Sciatic nerve (tissue), 2 donors: Measurements from ENCODE around the gene RNF144A. TPM values are rescaled to one million over a fixed set of nuclear protein-coding genes. Genes with fewer than 3 reads are reported as not detected.
A peak's percentile ranks its signal among the peaks of the same experiment; 100 is the strongest.

Experiments
- ATAC-seq: fragments of 200-7000 bp; cut with Tn5 transposase; one replicate; pipeline ENCODE4 v1.9.1; 2020; ENCODE audit warnings: mild to moderate bottlenecking, moderate library complexity
- DNase-seq: peaks from one replicate; pipeline ENCODE4 v3.0.0-alpha.2; 2020; ENCODE audit warnings: low spot score
- intact Hi-C: fragments of 100-400 bp; cut with DNase I; formaldehyde crosslinking; loops from one replicate; pipeline ENCODE4 v1.14.2; 2022
- total RNA-seq: library from RNA; stranded (reverse); fragmentation: NEBNext Ultra II Directional; extraction: Animal tissue kit (Norgen Biotek cat#: 25700); gene quantifications from one replicate; pipeline ENCODE4 v1.2.1, GENCODE V29; 2021
- donor health status: DM: no; HTN: no; CAD: no.
- donor health status: DM: no; HTN: no; CAD: no.

The RNF144A gene
- total RNA-seq, 1 donor from 2014 or later: 42.5 TPM

DNA sequence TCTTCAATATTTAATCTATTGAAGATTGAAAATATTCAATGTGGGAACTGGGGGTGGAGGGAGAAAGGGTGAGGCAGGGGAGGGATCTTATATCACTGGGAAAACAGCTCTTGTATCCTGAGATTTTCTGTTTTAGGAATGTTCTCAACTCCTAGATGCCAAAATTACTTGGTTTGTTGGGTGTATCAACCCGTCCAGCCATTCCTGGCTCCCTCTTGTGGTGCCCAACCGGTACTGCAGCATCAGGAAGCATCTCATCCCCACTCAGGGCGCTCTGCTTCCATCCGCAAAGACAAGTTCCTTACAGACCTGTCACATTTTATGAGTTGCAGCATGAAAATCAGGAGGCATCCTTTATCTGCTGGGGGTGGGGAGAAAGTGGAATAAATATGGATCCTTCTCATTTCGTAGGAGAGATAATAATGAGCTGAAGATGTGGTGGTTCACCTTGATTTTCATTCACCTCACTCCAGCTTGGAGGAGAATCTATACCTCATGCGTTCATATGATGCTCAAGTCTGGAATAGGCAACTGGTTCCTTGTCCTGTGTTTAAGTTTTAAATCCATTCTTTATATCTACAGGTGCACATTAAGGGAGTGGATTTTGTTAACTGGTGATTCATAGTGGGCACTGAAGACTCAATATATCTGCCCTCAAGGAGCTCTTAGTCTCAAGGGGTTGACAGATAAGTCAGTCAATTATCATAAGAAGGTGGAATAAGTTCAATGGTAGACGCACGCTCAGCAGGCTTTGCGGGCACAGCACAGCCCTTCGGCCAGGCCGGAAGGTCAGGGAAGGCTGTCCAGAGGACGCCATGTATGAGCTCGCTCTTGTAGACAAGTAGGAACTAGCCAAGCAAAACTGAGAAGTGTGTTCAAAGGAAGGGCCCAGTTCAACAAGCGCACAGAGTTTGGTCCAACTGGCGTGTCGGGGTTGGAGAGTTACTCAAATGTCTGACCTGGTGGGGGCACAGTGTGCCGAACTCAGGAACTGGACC is 127.3 kb downstream of the RNF144A start:
- DNase-seq (peak; percentile 83), ATAC-seq (peak; percentile 89)
- intact Hi-C loops: no loop called here

DNA sequence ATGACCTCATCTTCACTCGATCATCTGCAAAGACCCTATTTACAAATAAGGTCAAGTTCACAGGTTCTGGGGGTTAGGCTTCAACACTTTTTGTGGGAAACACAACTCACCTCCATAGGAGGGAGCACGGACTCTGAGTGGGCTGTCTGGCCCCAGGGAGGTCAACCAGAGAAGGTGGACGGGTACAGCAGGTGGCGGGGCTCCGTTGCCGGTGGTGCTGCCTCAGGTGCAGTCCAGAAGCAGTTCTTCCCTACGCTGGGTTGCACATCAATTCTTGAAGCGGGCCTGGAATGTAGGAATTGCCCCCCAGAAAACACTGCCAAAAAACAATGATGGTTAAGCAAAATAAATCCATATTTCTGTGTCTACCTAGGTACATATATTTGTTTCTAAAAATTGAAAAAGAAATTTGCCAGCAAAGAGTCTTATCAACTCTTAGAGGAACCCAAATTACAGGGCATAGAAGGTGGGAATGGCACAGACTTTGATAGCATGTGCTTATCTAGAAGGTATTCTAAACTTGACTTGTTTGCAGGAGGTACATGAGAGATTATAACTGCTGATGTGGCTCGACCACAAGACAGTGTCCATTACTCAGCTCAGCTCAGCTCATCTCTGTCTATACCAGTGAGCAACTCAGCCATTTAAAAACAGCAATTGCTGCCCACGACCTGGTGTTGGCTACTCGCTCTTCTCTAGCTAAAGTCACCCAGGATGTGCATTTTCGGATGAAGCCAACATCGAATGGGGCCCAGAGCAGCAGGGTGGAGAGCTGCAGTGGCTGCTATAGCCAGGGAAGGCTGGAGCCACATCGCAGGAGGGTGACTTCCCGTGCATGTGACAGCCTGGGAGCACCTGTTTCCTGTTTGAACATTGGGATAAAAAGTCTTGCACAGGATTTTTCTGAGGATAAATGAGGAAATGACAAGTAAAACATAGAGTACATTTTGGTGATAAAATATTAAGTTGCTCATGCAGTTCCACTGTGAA is 128.7 kb downstream of the RNF144A start:
- no peak for DNase-seq
- ATAC-seq: no peak
- intact Hi-C loops: no loop called here

DNA sequence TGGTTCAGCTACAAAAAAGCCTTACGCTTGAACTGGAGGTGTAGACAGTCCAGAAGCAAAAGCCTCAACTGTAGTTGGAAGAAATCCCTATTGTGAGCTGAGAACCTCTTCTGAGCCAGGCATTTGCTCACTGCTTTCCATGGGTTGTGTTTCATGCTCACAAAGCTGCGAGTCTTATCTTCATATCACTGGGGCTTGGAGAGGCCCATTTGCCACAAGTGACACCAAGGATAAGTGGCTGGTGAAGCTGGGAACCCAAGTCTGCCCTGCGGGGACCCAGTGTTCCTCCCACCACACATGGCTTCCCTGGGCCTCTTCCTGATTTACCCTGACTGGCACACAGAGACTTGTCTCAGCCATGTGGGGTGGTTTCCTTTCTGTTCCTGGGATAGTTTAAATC is 130.4 kb downstream of the RNF144A start:
- DNase-seq: no peak
- intact Hi-C loops: no loop called here
- ATAC-seq: no peak

DNA sequence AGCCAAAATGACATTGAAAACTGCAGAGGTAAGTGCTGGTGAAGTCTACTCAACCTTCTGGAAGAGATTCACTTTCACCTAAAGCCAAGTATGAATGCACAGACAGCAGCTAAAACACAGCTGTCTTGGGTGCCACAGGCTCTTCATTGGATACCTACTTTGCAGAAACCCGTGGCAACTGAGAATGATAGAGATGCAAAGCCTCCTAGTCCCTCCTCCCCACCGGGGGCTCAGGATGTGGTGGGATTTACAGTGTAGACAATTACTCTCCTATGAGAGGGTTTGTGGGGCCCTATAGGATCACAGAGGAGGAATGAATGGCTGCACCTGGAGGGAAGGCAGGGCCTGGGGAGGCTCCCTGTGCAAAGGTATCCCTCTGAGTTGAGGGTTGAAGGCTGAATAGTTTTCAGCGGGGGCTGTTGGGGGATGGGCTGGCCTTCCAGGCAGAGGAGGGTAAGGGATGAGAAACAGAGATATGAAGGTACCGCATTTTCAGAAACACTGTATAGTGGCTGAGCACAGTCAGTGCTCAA is 131.6 kb downstream of the RNF144A start:
- DNase-seq: no peak
- intact Hi-C loops: no loop called here
- ATAC-seq: no peak

DNA sequence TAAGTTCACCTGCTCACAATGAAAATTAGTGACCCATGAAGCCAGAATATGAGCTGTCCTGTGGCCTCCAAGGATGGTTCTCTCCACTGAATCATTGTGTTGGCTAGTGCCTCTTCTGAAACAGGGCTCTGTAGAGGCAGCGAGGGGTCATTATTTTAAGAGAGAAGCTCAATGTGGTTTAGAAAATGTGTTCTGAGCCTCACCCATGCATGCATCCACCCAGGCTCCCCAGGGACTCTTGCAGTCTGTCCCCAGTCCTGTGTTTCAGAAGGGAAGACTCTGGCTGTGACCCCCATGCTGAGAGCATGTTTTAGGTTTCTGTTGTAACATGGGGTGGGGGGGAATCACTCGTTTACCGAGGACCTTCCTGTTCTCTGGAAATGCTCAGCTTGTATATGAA is 135.2 kb downstream of the RNF144A start:
- DNase-seq (no peak), ATAC-seq (no peak)
- intact Hi-C loops: no loop called here

DNA sequence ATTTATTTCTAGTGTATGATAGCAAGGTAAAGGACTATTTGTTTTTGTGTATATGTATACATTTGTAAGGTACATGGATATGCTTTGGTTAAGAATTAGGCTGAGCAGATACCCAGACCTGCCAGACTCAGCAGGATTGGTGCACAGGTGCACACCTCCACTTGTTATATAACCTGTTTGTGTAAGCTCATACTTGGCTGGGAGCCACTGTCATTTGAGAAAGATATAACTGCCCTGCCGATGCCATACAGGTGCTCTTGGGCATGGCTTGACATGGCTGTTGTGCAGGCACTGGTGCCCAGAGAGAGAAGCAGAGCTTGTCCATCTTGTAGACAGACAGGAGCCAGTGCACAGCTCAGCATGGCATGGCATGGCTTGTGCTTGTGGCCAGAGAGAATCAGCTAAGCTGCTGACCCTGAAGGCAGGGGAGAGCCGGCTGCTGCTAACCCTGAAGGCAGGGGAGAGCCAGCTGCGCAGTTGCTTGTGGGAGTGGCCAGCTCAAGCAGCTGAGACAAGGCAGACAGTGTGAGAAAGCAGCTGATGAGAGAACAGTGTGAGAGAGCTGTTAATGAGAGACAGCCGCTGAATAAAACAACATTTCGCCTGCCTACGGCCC is 136.5 kb downstream of the RNF144A start:
- DNase-seq: no peak
- ATAC-seq: peak; percentile 50
- intact Hi-C loops: no loop called here

DNA sequence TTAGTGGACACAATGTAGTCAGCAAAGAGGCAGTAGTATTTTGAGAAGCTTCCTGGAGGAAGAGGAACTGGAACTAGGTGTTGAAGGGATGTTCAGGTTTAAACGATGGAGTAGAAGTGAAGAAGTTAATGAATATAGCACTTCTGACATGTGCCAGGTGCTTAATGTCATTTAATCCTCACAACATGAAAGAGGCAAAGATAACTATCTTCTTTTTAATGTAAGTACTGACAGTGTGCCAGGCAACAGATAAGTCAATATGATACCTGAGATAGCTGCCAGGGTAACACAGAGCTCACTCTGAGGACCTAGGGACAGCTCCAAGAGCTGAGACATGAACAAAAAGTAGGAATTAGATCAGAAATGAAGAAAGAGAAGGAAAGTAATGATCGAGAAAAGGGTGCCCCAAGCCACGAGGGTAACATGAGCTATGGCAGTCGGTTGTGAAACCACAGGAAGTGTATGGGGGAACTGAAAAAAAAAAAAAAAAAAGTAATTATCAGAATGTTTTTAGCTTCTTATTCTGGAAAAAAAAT is 140.7 kb downstream of the RNF144A start:
- ATAC-seq (no peak), DNase-seq (no peak)
- intact Hi-C loops: no loop called here

DNA sequence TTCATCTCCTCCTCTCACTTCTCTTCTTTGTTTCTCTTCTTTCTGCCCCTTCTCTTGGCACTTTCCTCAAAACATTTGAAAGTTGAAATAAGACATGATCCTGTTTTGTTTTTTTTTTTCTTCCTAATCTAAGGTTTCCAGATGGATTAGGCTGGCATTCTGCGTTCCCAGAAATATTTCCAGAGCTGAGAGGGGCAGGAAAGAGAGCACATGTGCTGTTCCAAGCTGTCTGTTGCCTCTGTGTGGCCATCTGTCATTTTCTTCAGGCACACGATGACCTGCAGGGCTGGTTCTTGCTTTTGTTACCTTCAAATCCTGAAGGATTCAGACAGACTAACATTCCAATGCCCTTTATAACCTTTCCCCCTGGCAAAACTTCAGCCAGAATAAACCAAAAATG is 142.9 kb downstream of the RNF144A start:
- intact Hi-C loops: no loop called here
- ATAC-seq: peak; percentile 4
- no peak for DNase-seq

DNA sequence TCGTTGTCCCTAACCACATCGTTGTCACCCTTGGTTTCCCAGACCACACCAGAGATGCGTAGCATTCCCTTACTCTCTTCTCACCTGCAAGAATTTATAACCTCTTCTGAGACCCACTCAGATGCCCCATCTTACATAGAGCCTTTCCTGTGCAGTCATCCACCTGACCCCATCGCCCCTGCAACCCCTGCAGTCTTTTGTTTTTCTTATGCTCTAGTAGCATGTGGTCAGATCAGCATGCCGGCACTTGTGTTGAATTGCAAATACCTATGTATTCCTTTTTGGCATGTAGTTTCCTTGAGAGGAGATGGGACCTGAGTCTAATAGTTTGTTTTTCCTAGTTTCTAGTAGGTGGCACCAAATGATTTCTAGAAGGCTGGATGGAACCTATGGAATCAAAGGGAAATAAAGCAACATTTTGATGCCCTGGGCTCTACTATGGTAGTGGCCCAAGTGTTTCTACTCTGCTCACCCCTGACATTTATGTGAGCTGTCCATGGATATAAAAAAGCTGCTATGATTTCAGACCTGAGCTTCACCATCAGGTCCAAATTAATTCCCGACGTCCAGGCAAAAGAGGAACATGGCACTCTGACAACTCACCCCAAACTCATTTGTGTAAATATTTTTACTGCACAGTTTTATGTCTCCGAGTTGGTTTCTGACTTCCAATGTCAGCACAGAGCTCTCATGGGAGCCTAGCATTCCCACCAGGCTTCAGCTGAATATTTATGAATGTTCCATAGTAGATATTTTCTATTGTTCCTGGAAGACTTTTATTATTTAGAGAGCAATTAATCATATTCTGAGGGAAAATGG is 143.6 kb downstream of the RNF144A start:
- DNase-seq (no peak), ATAC-seq (peak; percentile 80)
- intact Hi-C loops: no loop called here

DNA sequence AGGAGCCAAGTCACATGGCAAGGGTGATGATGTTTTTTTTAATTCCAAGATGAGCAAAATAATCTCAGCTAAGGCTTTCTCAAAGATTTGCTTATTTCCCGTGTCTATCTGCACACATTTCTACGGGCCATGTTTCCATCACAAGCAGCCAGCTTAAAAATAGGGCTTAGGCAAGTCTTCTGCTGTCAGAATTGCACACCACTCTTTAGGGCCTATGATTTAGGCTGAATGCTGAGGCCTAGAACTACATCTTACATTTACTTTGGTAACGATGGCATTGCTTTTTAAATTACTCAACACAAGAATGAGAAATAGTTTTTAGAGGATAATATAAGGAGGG is 144.2 kb downstream of the RNF144A start:
- intact Hi-C loops: no loop called here
- ATAC-seq (peak; percentile 84), DNase-seq (no peak)

DNA sequence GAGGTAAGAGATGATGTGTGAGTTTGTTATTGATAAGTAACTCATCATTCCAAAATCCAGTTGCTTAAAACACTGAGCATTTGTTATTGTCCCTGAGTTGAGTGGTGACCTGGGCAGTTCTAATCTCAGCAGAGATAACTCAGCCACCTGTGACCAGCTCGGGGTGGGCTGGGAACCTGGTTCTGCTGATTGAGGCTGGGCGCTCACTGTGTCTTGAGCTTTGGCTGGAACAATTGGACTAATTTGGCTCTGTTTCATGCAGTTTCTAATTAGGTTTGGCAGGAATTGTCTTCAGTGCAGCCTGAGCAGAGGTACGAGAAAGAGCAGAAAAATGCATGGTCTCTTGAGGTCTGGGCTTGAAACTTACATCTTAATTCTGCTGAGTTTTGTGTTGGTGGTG is 144.7 kb downstream of the RNF144A start:
- ATAC-seq (no peak), DNase-seq (no peak)
- intact Hi-C loops: no loop called here

DNA sequence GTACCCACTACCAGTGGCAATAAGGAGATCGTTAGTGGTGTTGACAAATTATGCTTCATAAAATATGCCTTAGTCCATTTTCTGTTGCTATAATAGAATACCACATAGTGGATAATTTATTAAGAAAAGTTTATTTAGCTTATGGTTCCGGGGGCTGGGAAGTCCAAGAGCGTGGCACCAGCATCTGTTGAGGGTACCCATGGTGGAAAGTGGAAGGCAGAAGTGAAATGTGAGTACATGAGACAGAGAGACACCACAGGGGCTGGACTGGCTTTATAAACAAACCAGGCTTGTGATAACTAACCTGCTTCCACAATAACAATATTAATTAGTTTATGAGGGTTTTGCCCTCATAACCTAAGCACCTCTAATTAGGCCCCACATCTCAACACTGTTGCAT is 146.6 kb downstream of the RNF144A start:
- no peak for DNase-seq
- intact Hi-C loops: no loop called here
- no peak for ATAC-seq

DNA sequence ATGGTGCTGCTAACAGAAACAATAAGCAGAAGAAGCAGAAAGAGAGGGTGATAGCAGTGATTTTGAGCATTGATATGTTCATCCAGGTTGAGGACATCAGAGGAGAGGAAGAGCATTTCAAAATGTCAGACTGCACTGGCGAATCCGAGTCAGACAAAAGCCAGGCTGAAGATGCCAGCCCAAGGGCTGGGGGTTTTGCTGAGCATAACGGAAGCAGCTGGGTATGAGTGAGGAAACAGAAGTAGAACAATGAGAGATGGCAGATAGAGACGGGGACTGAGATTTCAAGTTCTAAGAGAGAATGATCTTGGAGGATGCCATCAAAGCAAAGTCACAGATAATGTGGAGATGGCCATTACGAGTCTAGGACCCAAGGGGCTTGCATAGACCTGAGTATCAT is 151.2 kb downstream of the RNF144A start:
- DNase-seq (no peak), ATAC-seq (no peak)
- intact Hi-C loops: no loop called here

DNA sequence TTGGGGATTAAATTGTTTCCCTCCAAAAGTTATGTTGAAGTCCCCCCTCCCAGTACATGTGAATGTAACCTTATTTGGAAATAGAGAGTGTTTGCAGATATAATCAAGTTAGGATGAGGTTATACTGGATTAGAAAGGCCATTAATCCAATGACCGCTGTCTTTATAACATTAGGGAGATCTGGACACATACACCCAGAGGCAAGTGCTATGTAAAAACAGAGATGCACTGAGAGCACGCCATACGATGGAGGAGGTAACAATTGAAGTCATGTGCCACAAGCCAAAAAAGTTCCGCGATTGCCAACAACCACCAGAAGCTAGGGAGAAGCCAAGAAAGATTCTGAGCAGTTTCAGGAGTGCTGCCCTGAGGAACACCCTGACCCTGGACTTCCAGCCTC is 153.3 kb downstream of the RNF144A start:
- intact Hi-C loops: no loop called here
- no peak for ATAC-seq
- no peak for DNase-seq

DNA sequence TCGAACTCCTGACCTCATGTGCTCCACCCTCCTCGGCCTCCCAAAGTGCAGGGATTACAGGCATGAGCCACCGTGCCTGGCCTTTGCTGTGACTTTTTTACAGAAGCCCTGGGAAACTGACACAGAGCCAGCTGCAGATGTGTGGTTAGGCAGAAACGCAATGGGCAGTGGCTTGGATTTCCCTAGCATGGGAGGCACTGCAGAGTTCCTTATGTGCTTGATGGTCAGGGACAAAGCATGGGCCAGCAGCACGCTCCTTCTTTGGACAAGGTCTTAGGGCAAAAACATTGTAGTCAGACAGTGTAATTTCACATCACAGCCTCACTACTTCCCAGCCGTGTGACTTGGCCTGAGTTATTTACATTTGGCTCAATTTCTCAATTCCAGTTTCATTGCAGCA is 153.9 kb downstream of the RNF144A start:
- DNase-seq: no peak
- intact Hi-C loops: no loop called here

DNA sequence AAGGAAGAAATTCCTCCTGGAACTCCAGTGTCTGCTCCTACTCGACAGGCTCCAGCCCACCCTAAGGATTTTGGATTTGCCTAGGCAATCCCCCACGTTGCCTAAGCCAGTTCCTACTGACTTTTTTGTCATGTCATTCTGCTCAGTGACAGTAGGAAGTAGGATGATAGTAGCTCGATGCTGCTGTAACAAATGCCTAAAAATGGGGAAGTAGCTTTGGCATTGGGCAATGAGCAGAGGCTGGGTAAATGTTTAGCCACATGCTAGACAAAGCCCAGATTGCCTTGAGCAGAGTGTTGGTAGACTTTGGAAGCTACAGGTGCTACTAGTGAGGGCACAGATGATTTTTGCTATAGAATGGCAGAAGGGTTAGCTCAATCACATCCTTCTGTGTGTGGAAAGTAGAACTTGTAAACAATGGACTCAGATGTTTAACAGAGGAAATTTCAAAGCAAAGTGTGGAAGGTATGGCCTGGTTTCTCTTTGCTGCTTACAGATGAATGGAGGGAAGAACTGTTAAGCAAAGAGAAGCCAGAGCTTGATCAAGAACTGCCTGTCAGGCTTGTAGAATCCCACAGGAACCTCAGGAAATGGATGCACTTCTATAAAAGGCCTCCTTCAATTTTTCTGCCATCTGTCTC is 154.8 kb downstream of the RNF144A start:
- intact Hi-C loops: no loop called here
- ATAC-seq: no peak
- no peak for DNase-seq

More for the DNA sequence above, 153.9 kb downstream of the RNF144A start:
- ATAC-seq: no peak

DNA sequence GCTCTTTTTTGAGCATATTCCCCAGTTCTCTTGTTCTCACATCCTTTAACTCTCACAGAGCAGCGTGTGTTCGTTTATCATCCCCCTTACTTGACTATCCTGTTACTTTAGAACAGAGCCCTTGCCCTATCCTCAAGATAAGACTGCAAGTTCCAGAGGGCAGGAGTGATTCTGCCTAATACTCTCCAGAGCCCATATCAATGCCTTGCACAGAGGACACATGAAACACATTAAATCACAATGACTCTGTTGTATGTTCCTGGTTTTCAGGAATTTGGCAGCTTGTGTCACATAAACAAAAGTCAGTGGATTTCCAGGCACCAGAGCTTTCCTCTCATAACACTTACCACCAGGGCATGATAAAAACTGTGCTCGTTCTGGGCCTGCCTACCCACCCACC is 156.7 kb downstream of the RNF144A start:
- intact Hi-C loops: no loop called here
- DNase-seq: no peak
- ATAC-seq: peak; percentile 68

DNA sequence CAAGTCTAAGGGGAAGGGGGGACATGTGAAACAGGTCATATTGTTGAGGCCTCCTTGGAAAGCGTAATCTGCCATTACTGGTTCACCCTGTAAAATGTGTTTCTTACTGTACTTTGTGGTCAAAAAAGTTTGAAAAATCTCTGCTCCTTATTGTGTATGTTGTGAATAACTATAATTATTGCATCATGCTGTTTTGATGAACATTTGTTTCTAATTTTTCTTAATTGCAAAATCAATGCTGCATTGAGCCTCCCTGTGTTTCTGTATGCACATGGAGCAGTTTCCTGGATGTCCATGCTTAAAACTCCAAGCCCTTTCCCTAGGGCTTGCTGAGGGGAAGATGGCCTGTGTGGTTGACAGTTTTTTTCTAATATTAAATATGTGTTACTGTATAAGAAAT is 158.6 kb downstream of the RNF144A start:
- intact Hi-C loops: no loop called here
- no peak for DNase-seq
- no peak for ATAC-seq
